Suppressor macrophage (primary cell): Measurements from ENCODE around the gene TUBB8.
"Not testable (repeated sequence)": the region's sequence is repeated elsewhere in the genome, so short reads cannot be mapped to it uniquely, and the experiment has no call there.

Source experiments
- DNase-seq, 4 experiments: peaks; one replicate each; pipeline ENCODE4 v3.0.0-alpha.2; 2020 to 2022

TUBB8 gene

GRCh38 chr10:13315-13635 lies 35.8 kb downstream of the TUBB8 start:
- not testable (repeated sequence) for DNase-seq

GRCh38 chr10:12444-13314 lies 36.4 kb downstream of the TUBB8 start:
- DNase-seq, result not testable (repeated sequence)

GRCh38 chr10:11260-11659 lies 37.8 kb downstream of the TUBB8 start:
- DNase-seq, result not testable (repeated sequence)

- DNase-seq, result not testable (repeated sequence)
Measured at GRCh38 chr10:10261-10971, 38.7 kb downstream of the TUBB8 start.
